ENCODE data around the gene RAB11FIP3.

Gene RAB11FIP3

GRCh38 chr16:567373-568256 lies 142.2 kb downstream of the RAB11FIP3 start:
- no peaks in the 10 kb centered on the region for H3K27me3 ChIP-seq (ENCODE audit: control insufficient read depth, insufficient read depth, low read length)
- H3K36me3 ChIP-seq (ENCODE audit: control insufficient read depth, insufficient read depth, low read length), result no peaks in the 10 kb centered on the region
- H3K4me1 ChIP-seq (ENCODE audit: control insufficient read depth, insufficient read depth, low read length), result peaks cover 8% of the 10 kb centered on the region
- H3K27ac ChIP-seq (ENCODE audit: low read depth, low read length), result no peak overlapping the region
- H3K9ac ChIP-seq (ENCODE audit: low read length), result no peak overlapping the region
- H3K4me3 ChIP-seq (ENCODE audit: low read length), result peak overlapping the region; percentile 44

- peaks cover 8% of the 10 kb centered on the region for H3K4me1 ChIP-seq (ENCODE audit: control insufficient read depth, insufficient read depth, low read length)
- H3K4me3 ChIP-seq (ENCODE audit: low read length), result peak overlapping the region; percentile 56
- no peak overlapping the region for H3K9ac ChIP-seq (ENCODE audit: low read length)
- H3K27ac ChIP-seq (ENCODE audit: low read depth, low read length), result no peak overlapping the region
- H3K27me3 ChIP-seq (ENCODE audit: control insufficient read depth, insufficient read depth, low read length), result no peaks in the 10 kb centered on the region
- no peaks in the 10 kb centered on the region for H3K36me3 ChIP-seq (ENCODE audit: control insufficient read depth, insufficient read depth, low read length)
These were observed 143.2 kb downstream of the RAB11FIP3 start for GRCh38 chr16:568401-569258.

- Histone ChIP-seq H3K27me3 (ENCODE audit: control insufficient read depth, insufficient read depth, low read length) (no peaks in the 10 kb centered on the region), H3K9ac (ENCODE audit: low read length) (peak within 1 kb of the TSS; percentile 40), H3K27ac (ENCODE audit: low read depth, low read length) (peak within 1 kb of the TSS; percentile 80), H3K36me3 (ENCODE audit: control insufficient read depth, insufficient read depth, low read length) (no peaks in the 10 kb centered on the region), H3K4me1 (ENCODE audit: control insufficient read depth, insufficient read depth, low read length) (peaks cover 8% of the 10 kb centered on the region), H3K4me3 (ENCODE audit: low read length) (peak within 1 kb of the TSS; percentile 67)
These were observed 144.2 kb downstream of the RAB11FIP3 start, which contains the start of gene PIGQ for GRCh38 chr16:569445-570254. Gene PIGQ, plus strand, starts transcription at chr16:569968. Its CDS starts 4,107 bp downstream, at chr16:574075.
